Transverse colon (tissue), 4 donors: ENCODE measurements around the gene IVD. TPM values are rescaled to one million over a fixed set of nuclear protein-coding genes. Genes with fewer than 3 reads are reported as not detected.

ENCODE experiments used
- DNase-seq: peaks from one replicate; pipeline ENCODE4 v3.0.0-alpha.2; 2019
- H3K27ac ChIP-seq, 4 donors: fragments of 200-600 bp; sonication (generic); 2 replicates each; pipeline ENCODE4 v1.5.1; 2016 to 2018; ENCODE audit warnings: inconsistent platforms in 4 of 4
- H3K27me3 ChIP-seq: fragments of 200-600 bp; sonication (generic); 2 replicates; pipeline ENCODE4 v1.5.1; 2017; ENCODE audit warnings: inconsistent platforms
- H3K36me3 ChIP-seq, 4 donors: fragments of 200-600 bp; sonication (generic); 2 replicates each; pipeline ENCODE4 v1.5.1; 2017 to 2019; ENCODE audit warnings: inconsistent platforms in 4 of 4
- H3K4me1 ChIP-seq, 4 donors: fragments of 200-600 bp; sonication (generic); 2 replicates each; pipeline ENCODE4 v1.5.1; 2017 to 2020; ENCODE audit warnings: inconsistent platforms in 4 of 4
- H3K4me3 ChIP-seq, 4 donors: fragments of 200-600 bp; sonication (generic); 1 replicate in 1 of 4; 2 replicates in 3 of 4; pipeline versions ENCODE4 v1.5.1 to v1.6.1; 2017 to 2019; ENCODE audit warnings: inconsistent platforms in 4 of 4
- H3K9me3 ChIP-seq, 2 donors: fragments of 200-600 bp; sonication (generic); 2 replicates each; pipeline ENCODE4 v1.5.1; 2017 to 2019; ENCODE audit warnings: inconsistent platforms in 2 of 2
- CTCF ChIP-seq, 5 experiments: fragments of 200-600 bp in 3 of 5; fragments of 450-650 bp in 2 of 5; sonication (generic) in 3 of 5; IDR thresholded peaks; 1 replicate in 2 of 5; 2 replicates in 3 of 5; pipeline ENCODE4 v1.5.1; 2016 to 2017; ENCODE audit warnings: antibody characterized with exemption in 5 of 5, inconsistent platforms in 3 of 5, mild to moderate bottlenecking in 2 of 5, moderate library complexity in 1 of 5
- EP300 ChIP-seq: sonication (generic); formaldehyde crosslinking; IDR thresholded peaks from one replicate; pipeline ENCODE4 v1.6.1; 2017; ENCODE audit warnings: antibody characterized with exemption, low read depth
- POLR2A ChIP-seq: fragments of 450-650 bp; IDR thresholded peaks from one replicate; pipeline ENCODE4 v1.6.1; 2016; ENCODE audit warnings: antibody characterized with exemption, mild to moderate bottlenecking, moderate library complexity
- POLR2AphosphoS5 ChIP-seq, 3 donors: sonication (generic); formaldehyde crosslinking; IDR thresholded peaks; one replicate each; pipeline ENCODE4 v1.6.1; 2016; ENCODE audit warnings: antibody characterized with exemption in 3 of 3
- WGBS, 2 donors: methylation state at CpG; one replicate each; pipeline ENCODE4 v1.1.5; 2018; ENCODE audit warnings: low coverage in 1 of 2; 5-methylcytosine and 5-hydroxymethylcytosine counted together
- in situ Hi-C, 4 donors: fragments of 200-750 bp; cut with MboI; loops; one replicate each; pipeline versions ENCODE4 v1.15.0 to v1.15.1; 2017; ENCODE audit warnings: low sequenced_read_pairs in 3 of 4, low pct_ligation_motif_present in 1 of 4, low pct_unique_long_range_greater_than_20kb in 1 of 4
- intact Hi-C: fragments of 100-400 bp; cut with DNase I; formaldehyde crosslinking; loops from one replicate; pipeline ENCODE4 v1.15.1; 2023; ENCODE audit warnings: low total_unique reads
- total RNA-seq, 4 donors: library from RNA; depleted of rRNA; stranded (reverse); fragments of >200 nt; gene quantifications; one replicate each; pipeline ENCODE4 v1.1.0, GENCODE V29; 2016

Gene IVD
- total RNA-seq, 4 donors from 2014 or later = 51.4 to 122 (median 58.7) TPM

- TF ChIP-seq POLR2AphosphoS5 (IDR thresholded peaks at IDR 0.05) (no peak), POLR2A (no peak), CTCF (IDR thresholded peaks at IDR 0.05) (no peak), EP300 (no peak)
- H3K27ac ChIP-seq = peak overlapping the region in 1 of 4 donors; percentile 27
- peak; percentile 45 for DNase-seq
- H3K9me3 ChIP-seq = no peaks in the 10 kb centered on the region
- in situ Hi-C loops (no loop called here), intact Hi-C loops (no loop called here)
- no peak overlapping the region for H3K4me3 ChIP-seq
- H3K36me3 ChIP-seq = no peaks in the 10 kb centered on the region
- H3K4me1 ChIP-seq = peaks cover 18 to 67% (median 34%) of the 10 kb centered on the region in 4 donors
- 84 to 86% methylated on average over 4 of the region's 4 CpGs for WGBS, 2 donors
- H3K27me3 ChIP-seq = no peaks in the 10 kb centered on the region
These were observed 42.8 kb downstream of the IVD start for GRCh38 chr15:40448354-40448753.

GRCh38 chr15:40449275-40449674, 43.7 kb downstream of the IVD start:
- H3K4me3 ChIP-seq = no peak overlapping the region

GRCh38 chr15:40450047-40450446, 44.5 kb downstream of the IVD start:
- no peak for TF ChIP-seq POLR2A
- no peak for TF ChIP-seq EP300
- TF ChIP-seq CTCF (IDR thresholded peaks at IDR 0.05) = no peak
- no peak for TF ChIP-seq POLR2AphosphoS5 (IDR thresholded peaks at IDR 0.05)
- Histone ChIP-seq H3K27ac (no peak overlapping the region), H3K4me1 (peaks cover 29 to 67% (median 41%) of the 10 kb centered on the region in 4 donors), H3K27me3 (no peaks in the 10 kb centered on the region), H3K9me3 (no peaks in the 10 kb centered on the region), H3K4me3 (no peak overlapping the region), H3K36me3 (no peaks in the 10 kb centered on the region)
- no peak for DNase-seq
- intact Hi-C loops = no loop called here
- in situ Hi-C loops = no loop called here
- 100% methylated on average over 2 of the region's 2 CpGs for WGBS, 2 donors

More at GRCh38 chr15:40449275-40449674, 43.7 kb downstream of the IVD start:
- H3K27ac ChIP-seq = no peak overlapping the region
- TF ChIP-seq EP300 (no peak), POLR2A (no peak), POLR2AphosphoS5 (IDR thresholded peaks at IDR 0.05) (no peak), CTCF (IDR thresholded peaks at IDR 0.05) (no peak)
- H3K4me1 ChIP-seq = peaks cover 22 to 67% (median 39%) of the 10 kb centered on the region in 4 donors
- DNase-seq = no peak
- intact Hi-C loops = no loop called here
- in situ Hi-C loops = no loop called here
- H3K27me3 ChIP-seq = no peaks in the 10 kb centered on the region
- H3K36me3 ChIP-seq = no peaks in the 10 kb centered on the region
- H3K9me3 ChIP-seq = no peaks in the 10 kb centered on the region

- 35 to 40% methylated on average over 1 to 3 of the region's 3 CpGs for WGBS, 2 donors
- H3K27ac ChIP-seq = peak overlapping the region; percentile 52 to 78 (median 64)
- H3K27me3 ChIP-seq = no peaks in the 10 kb centered on the region
- no peaks in the 10 kb centered on the region for H3K9me3 ChIP-seq
- intact Hi-C loops (no loop called here), in situ Hi-C loops (no loop called here)
- H3K4me1 ChIP-seq = peaks cover 22 to 70% (median 40%) of the 10 kb centered on the region in 4 donors
- no peaks in the 10 kb centered on the region for H3K36me3 ChIP-seq
- DNase-seq = peak; percentile 26
- TF ChIP-seq CTCF (IDR thresholded peaks at IDR 0.05) (no peak), POLR2A (no peak), POLR2AphosphoS5 (IDR thresholded peaks at IDR 0.05) (peak in 2 of 3 donors; percentile 19 to 46), EP300 (no peak)
- H3K4me3 ChIP-seq = no peak overlapping the region
These were observed 46.0 kb downstream of the IVD start for GRCh38 chr15:40451527-40452158.
